ENCODE results near the gene TLE7.

GRCh38 chr16:71426069-71426879, 15.6 kb downstream of the TLE7 start:
- TF ChIP-seq GATA2 (IDR thresholded peaks at IDR 0.05; ENCODE audit: low read depth, low read length) (no peak), GATA3 (IDR thresholded peaks at IDR 0.05; ENCODE audit: low read depth, low read length) (no peak)
